GM19455 (cell line): Measurements from ENCODE around the gene KLHL26.
"Not testable (repeated sequence)": the region's sequence is repeated elsewhere in the genome, so short reads cannot be mapped to it uniquely, and the experiment has no call there.

Experiments used
- ATAC-seq: cut with Tn5 transposase; IDR thresholded peaks from one replicate; pipeline ENCODE4 v1.9.1; 2021; ENCODE audit not compliant: unreplicated experiment

The KLHL26 gene

GRCh38 chr19:18662972-18663732 lies 26.3 kb downstream of the KLHL26 start:
- ATAC-seq = no peak

GRCh38 chr19:18663940-18664530 lies 27.2 kb downstream of the KLHL26 start:
- ATAC-seq = no peak

- no peak for ATAC-seq
Observed at GRCh38 chr19:18665771-18666202, 29.0 kb downstream of the KLHL26 start.

GRCh38 chr19:18666317-18666716 lies 29.5 kb downstream of the KLHL26 start:
- ATAC-seq = no peak

- no peak for ATAC-seq
Observed at GRCh38 chr19:18666784-18667183, 30.0 kb downstream of the KLHL26 start.

- ATAC-seq = no peak
Observed at GRCh38 chr19:18667531-18668251, 30.9 kb downstream of the KLHL26 start.

- no peak for ATAC-seq
Observed at GRCh38 chr19:18668252-18668631, 31.4 kb downstream of the KLHL26 start.

GRCh38 chr19:18668744-18669523 lies 32.1 kb downstream of the KLHL26 start:
- no peak for ATAC-seq

GRCh38 chr19:18669524-18669817 lies 32.6 kb downstream of the KLHL26 start:
- no peak for ATAC-seq

- ATAC-seq = no peak
Observed at GRCh38 chr19:18669883-18670282, 33.1 kb downstream of the KLHL26 start.

GRCh38 chr19:18670312-18670711 lies 33.5 kb downstream of the KLHL26 start:
- ATAC-seq = no peak

- ATAC-seq = no peak
Observed at GRCh38 chr19:18671303-18672043, 34.6 kb downstream of the KLHL26 start.

- ATAC-seq = no peak
Observed at GRCh38 chr19:18672044-18672451, 35.2 kb downstream of the KLHL26 start.

- no peak for ATAC-seq
Observed at GRCh38 chr19:18672606-18673337, 35.9 kb downstream of the KLHL26 start.

- no peak for ATAC-seq
Observed at GRCh38 chr19:18674616-18675015, 37.8 kb downstream of the KLHL26 start.

- ATAC-seq = no peak
Observed at GRCh38 chr19:18675779-18676178, 39.0 kb downstream of the KLHL26 start.

GRCh38 chr19:18676692-18677091 lies 39.9 kb downstream of the KLHL26 start:
- no peak for ATAC-seq

GRCh38 chr19:18677156-18677555 lies 40.3 kb downstream of the KLHL26 start:
- no peak for ATAC-seq

- ATAC-seq = not testable (repeated sequence)
Observed at GRCh38 chr19:18680148-18680547, 43.3 kb downstream of the KLHL26 start.

GRCh38 chr19:18682807-18683108 lies 45.9 kb downstream of the KLHL26 start:
- no peak for ATAC-seq
